Left colon (tissue), 2 donors: Measurements from ENCODE around the gene TRIM58. TPM values are rescaled to one million over a fixed set of nuclear protein-coding genes. Genes with fewer than 3 reads are reported as not detected.

Experiments used
- ATAC-seq: fragments of 200-7000 bp; cut with Tn5 transposase; one replicate; pipeline ENCODE4 v1.9.1; 2020; ENCODE audit warnings: mild to moderate bottlenecking, moderate library complexity
- DNase-seq, 2 donors: peaks; one replicate each; pipeline ENCODE4 v3.0.0-alpha.2; 2020
- intact Hi-C, 2 donors: fragments of 100-400 bp; cut with DNase I in 1 of 2; cut with micrococcal nuclease in 1 of 2; formaldehyde crosslinking; loops; one replicate each; pipeline versions ENCODE4 v1.11.2 to v1.14.0; 2022; cut with DNase I, micrococcal nuclease
- long read RNA-seq: library from polyadenylated mRNA; unstranded; transcript quantifications from one replicate; pipeline ENCODE4 v2.0.0, GENCODE V29; 2021
- total RNA-seq, 2 donors: library from RNA; stranded (reverse); fragmentation: NEBNext Ultra II Directional; extraction: Animal tissue kit (Norgen Biotek cat#: 25700); gene quantifications; one replicate each; pipeline ENCODE4 v1.2.1, GENCODE V29; 2021
- donor health status: DM: no; HTN: no; CAD: no.
- donor health status: DM: yes; HTN: yes; CAD: no.

TRIM58 gene, protein sequence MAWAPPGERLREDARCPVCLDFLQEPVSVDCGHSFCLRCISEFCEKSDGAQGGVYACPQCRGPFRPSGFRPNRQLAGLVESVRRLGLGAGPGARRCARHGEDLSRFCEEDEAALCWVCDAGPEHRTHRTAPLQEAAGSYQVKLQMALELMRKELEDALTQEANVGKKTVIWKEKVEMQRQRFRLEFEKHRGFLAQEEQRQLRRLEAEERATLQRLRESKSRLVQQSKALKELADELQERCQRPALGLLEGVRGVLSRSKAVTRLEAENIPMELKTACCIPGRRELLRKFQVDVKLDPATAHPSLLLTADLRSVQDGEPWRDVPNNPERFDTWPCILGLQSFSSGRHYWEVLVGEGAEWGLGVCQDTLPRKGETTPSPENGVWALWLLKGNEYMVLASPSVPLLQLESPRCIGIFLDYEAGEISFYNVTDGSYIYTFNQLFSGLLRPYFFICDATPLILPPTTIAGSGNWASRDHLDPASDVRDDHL
- 1 to 10 TPM; 3.9 to 4.2 TPM for total RNA-seq
- long read RNA-seq, transcript TRIM58-201 (6 exons, 3,225 nt) = major isoform, 6 of 7 reads
- long read RNA-seq, partial matches to known transcripts = 0 of 7 reads
- long read RNA-seq, other reads (novel, unspliced or antisense) = 1 of 7 reads

DNA sequence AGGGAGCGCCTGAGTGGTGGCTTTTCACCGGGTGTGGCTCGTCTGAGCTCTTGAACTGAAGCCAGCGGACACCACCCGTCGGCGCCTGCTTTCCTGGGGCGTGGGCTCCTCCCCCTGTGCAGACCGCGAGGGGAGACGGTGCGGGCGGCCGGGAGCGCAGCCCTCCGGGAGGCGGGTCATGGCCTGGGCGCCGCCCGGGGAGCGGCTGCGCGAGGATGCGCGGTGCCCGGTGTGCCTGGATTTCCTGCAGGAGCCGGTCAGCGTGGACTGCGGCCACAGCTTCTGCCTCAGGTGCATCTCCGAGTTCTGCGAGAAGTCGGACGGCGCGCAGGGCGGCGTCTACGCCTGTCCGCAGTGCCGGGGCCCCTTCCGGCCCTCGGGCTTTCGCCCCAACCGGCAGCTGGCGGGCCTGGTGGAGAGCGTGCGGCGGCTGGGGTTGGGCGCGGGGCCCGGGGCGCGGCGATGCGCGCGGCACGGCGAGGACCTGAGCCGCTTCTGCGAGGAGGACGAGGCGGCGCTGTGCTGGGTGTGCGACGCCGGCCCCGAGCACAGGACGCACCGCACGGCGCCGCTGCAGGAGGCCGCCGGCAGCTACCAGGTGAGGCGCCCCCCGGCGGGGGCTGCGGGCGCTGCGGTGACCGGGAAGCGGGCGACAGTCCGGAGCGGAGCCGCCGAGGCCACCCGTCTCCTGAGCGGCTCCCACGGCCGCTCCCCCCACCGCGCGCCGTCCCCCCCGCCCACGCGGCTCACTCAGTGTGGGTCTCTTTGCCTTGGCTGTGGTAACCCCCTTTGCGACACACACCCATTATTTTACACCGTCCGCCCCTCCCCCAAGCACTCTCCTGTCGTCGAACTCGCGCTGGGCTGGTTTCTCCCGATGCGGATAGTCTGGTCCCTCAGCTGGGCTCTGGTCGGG is at the start of gene TRIM58:
TRIM58 (plus strand) TSS at position 119 of the 916 bp plus-strand sequence; CDS start at position 179, 60 bp downstream.
- ATAC-seq = peak; percentile 94
- peak; percentile 66 to 72 for DNase-seq
- intact Hi-C loops = no loop called here

DNA sequence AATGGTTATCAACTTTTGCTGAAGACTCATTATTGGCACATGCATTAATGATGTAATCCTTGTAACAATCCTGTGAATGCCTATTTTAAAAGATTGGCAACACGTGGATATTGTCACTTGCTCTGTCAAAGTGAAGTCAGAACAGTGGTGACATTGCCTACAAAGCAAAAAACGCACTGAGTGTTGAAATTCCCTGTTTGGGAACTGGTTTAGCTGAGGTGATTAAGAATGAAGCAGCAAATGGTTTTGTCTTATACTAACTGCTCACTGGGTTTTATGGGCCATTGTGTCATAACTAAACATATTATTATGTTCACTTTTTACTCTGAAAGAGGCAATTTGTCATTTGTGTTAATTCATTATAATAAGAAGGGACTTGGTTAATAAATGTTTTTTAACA is 44.4 kb upstream of the TRIM58 start:
- intact Hi-C loops = no loop called here
- DNase-seq = no peak
- ATAC-seq = no peak

- intact Hi-C loops = no loop called here
- ATAC-seq (no peak), DNase-seq (no peak)
Observed at GRCh38 chr1:247822060-247822459, 34.9 kb upstream of the TRIM58 start.

DNA sequence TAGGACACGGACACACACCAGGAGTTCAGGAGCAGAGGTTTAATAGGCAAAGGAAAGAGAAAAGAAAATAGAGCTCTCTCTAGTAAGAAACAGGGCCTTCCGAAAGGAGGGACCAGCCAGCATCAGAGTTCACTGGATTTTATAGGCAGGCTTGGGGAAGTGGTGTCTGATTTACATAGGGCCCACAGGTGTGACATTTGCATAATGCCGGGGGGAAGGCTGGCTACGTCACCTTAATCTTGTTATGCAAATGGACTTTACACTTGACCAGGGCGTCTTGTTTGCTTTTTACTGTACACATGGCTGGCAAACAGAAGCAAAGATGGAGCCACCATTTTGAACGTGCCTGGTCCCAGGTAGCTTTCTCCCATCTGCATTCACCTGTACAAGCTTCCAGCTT is 33.0 kb upstream of the TRIM58 start, which contains the start of gene OR14A16:
OR14A16 (minus strand) TSS at position 97 of the 400 bp plus-strand sequence. CDS start 8,390 bp downstream, outside the sequence.
- ATAC-seq = peak; percentile 51
- intact Hi-C loops = no loop called here

GRCh38 chr1:247825362-247825761 is 31.6 kb upstream of the TRIM58 start:
- ATAC-seq (no peak), DNase-seq (no peak)
- intact Hi-C loops = no loop called here

More for the DNA sequence above, 33.0 kb upstream of the TRIM58 start, which contains the start of gene OR14A16:
- no peak for DNase-seq

DNA sequence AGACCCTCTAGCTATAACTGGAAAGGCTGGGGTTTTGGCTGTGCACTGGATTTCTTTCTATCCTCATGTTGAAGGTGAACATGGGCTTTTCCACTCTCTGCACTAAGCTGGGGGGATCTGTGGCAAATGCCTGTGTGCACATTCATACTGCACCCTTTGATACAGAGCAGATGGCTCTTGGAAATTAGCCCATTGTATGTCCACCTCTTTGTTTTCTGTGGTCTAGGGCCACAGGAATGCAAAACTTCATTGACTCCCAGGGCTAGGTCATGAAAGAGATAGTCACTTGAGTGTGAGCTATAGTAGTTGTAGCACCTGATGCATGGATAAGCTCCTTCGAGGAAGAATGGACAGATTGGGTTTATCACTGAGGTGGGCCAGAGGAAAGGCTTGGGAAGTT is 27.3 kb upstream of the TRIM58 start:
- intact Hi-C loops = no loop called here
- ATAC-seq = no peak
- no peak for DNase-seq

DNA sequence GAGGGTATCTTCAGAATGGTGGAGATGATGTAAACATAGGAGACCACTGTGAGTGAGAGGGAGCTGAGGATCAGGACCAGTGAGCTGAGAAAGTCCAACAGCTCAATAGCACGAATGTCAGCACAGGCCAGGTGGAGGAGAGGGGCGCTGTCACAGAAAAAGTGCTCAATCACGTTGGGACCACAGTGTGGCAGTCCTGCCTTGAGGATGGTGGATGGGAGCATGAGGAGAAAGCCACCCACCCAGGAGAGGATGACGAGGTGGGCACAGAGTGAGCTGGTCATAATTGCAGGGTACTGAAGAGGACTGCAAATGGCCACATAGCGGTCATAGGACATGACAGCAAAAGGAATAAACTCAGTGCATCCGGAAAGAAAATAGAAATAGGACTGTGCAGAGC is 23.4 kb upstream of the TRIM58 start:
- intact Hi-C loops = no loop called here
- no peak for DNase-seq
- ATAC-seq = no peak

DNA sequence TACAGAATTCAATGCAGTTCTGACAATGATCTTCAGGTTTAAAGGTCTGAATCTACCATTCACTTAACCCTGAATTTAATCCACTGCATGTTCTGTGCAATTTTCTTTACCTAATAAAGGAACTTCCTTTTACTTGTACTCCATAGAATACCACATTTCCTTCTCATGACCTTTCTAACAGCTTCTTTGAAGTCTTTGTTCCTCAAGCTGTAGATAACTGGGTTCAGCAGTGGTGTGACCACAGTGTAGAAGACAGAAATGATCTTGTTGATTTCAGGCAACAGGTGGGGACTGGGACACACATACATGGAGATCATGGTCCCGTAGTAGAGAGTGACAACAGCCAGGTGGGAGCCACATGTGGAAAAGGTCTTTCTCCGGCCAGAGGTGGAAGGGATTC is 16.2 kb upstream of the TRIM58 start:
- intact Hi-C loops = no loop called here
- DNase-seq (no peak), ATAC-seq (no peak)

DNA sequence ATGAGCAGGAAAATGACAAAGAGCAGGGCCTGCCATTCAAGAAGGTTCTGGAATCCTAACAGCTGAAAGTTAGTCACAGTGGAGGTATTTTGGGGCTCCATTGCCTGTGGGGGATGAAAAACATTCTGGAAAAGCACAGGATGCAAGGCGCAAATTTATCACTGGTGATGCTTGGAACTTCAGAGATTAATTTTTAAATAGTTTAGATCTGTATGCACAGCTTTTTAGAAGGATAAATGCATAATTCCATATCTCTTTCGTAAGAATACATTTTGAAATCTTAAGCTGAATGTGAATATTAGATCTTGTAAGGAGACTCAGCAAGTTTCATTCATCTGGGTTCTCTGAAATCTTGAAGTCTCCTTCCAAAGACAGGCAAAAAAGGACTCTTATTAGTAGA is 15.2 kb upstream of the TRIM58 start, which contains the start of gene OR11L1:
OR11L1 (minus strand) TSS at position 101 of the 400 bp plus-strand sequence; CDS start at position 101, 0 bp downstream.
- DNase-seq (no peak), ATAC-seq (no peak)
- intact Hi-C loops = no loop called here

GRCh38 chr1:247843411-247843810 is 13.6 kb upstream of the TRIM58 start:
- ATAC-seq (no peak), DNase-seq (no peak)
- intact Hi-C loops = no loop called here

DNA sequence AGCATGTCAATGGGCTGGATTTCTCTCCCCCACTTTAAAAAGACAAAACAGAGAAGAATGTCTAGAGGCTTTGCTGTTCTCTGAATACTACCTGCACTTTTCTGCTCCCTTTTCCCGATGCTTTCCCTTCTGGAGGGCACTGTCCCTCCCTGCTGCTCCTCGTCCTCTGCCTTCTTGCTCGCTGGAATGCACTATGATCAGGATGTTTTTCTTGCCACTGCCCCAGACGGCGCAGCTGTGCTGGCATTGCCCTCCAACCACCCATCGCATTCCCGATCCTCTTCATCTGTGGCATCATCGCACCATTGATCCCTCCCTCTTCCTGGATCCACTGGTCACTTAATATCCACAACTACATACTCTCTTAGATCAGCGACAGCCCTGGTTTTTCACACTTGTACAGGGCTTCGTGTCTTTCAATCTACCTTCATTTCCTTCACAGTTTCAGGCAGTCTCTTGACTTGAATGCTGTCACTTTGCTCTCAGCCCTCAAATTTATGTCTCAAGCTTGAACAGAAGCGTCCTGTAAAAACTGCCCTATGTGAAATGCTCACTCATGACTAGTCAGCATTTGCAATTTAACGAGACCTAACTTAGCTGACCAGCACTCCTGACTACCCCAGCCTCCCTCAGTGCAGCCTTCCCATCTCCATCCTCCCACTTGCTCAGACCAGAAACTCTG is 11.8 kb upstream of the TRIM58 start:
- no peak for ATAC-seq
- no peak for DNase-seq
- intact Hi-C loops = no loop called here

DNA sequence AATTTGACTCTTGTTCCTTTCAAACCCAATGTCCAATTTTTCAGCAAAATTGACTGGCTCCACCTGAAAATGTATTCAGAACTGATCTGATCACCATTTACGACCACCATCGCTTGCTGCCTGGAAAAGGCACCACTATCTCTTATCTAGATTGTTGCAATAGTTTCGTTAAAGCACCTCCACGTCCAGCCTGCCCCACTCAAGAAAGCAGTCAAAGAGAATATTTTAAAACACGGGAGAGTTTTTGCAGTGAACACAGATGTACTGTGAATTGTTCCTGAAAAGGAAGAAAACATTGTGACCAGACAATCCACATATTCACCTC is 11.3 kb upstream of the TRIM58 start:
- intact Hi-C loops = no loop called here
- ATAC-seq = no peak
- DNase-seq = no peak

- ATAC-seq = no peak
- intact Hi-C loops = no loop called here
- DNase-seq = no peak
Observed at GRCh38 chr1:247848346-247848745, 8.6 kb upstream of the TRIM58 start.

GRCh38 chr1:247849616-247850015 is 7.4 kb upstream of the TRIM58 start:
- DNase-seq (no peak), ATAC-seq (no peak)
- intact Hi-C loops = no loop called here

- DNase-seq (no peak), ATAC-seq (no peak)
- intact Hi-C loops = no loop called here
Observed at GRCh38 chr1:247854899-247855545, 2.0 kb upstream of the TRIM58 start.

DNA sequence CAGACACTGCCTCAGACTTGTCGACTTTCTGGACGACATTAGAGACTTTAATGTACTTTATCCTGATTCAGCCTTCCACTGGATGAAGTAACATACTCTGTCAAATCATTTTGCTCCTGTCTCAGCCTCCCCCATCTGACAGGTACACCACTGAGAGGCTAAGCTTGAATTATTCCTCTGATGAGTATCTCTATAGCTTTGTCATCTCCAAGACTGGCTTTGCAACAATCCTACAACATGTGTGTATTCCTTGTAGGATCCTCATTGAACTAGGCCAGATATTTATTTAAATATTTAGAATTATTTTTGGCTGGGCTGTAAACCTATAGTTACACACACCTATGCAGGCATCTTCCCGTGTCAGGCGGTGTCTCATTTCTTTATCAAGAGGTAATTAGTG is 1.1 kb upstream of the TRIM58 start:
- DNase-seq (no peak), ATAC-seq (no peak)
- intact Hi-C loops = no loop called here

- intact Hi-C loops = no loop called here
- ATAC-seq = no peak
- DNase-seq = no peak
Observed at GRCh38 chr1:247857985-247858619, 1.1 kb downstream of the TRIM58 start.

DNA sequence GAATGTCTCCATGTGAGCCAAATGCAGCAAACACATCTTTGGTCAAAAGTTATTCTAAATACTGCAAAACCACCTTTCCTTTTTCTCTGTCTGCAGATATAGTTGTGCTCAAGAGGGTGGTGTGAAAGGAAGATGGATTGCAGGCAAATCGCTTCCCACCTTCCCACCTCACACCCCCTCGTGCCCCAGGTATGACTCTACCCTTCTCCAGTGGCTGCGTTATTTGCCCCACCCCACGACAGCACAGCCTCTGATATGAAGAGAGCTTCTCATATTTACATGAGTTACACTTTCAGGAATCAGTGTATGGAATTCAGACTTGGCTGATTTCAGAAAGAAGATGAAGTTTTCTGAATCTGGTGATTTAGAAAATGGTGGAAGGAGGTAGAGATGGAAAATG is 5.8 kb downstream of the TRIM58 start:
- ATAC-seq (no peak), DNase-seq (no peak)
- intact Hi-C loops = no loop called here
